HCT116 (cell line): ENCODE measurements around the gene PPP1R12C.

Experiments
- EZH2 ChIP-seq: fragments of 200-600 bp; sonication (generic); IDR thresholded peaks from 2 replicates; pipeline ENCODE4 v1.6.1; 2017; ENCODE audit warnings: antibody characterized with exemption, mixed run types
- POLR2A ChIP-seq: IDR thresholded peaks from 2 replicates; pipeline ENCODE4 v1.7.0; 2011; ENCODE audit warnings: borderline replicate concordance; ENCODE audit not compliant: insufficient read depth, insufficient read length; ENCODE audit errors: extremely low read depth
- POLR2AphosphoS5 ChIP-seq: IDR thresholded peaks from 2 replicates; pipeline ENCODE4 v1.6.1; 2011; ENCODE audit warnings: mild to moderate bottlenecking, low read depth, low read length, moderate library complexity
- ZFX ChIP-seq: fragments of 450-650 bp; IDR thresholded peaks from 2 replicates; pipeline ENCODE4 v1.6.1; 2017
- TF ChIP-seq, protein P1 (sequence below): IDR thresholded peaks from 2 replicates; pipeline ENCODE4 v1.6.1; 2011; ENCODE audit warnings: mild to moderate bottlenecking, low read length, moderate library complexity; ENCODE audit not compliant: insufficient replicate concordance; ENCODE audit errors: extremely low read depth
- TF ChIP-seq, protein P2 (sequence below): IDR thresholded peaks from 2 replicates; pipeline ENCODE4 v1.6.1; 2012; ENCODE audit warnings: low read depth

DNA sequence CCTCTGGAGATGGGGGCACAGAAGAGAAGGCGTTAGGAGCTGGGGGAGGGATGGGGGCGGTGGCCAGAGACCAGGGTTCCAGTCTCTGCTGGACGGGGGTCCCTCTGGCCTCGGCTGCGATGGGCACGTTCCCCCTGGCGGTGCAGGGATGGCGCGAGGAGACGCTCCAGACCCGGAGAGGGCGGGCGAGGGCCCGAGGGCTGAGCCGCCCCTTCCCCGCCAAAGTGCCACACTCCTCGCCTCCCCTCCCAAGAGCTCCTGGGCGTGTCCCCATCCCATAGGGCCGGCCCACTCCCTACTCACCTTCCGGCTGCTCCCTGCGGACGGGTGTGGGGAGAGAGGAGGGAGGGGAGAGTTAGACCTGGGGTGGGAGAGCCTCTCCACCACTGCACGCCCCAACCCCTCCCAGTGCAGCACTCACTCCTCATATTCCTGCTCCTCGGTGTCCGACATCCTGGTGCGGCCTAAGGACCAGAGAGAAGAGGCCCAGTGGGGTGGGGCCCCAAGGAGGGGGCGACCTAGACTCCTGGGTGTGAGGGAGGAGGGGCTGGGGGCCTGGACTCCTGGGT lies 29.4 kb upstream of the PPP1R12C start:
- TF ChIP-seq, protein P1, sequence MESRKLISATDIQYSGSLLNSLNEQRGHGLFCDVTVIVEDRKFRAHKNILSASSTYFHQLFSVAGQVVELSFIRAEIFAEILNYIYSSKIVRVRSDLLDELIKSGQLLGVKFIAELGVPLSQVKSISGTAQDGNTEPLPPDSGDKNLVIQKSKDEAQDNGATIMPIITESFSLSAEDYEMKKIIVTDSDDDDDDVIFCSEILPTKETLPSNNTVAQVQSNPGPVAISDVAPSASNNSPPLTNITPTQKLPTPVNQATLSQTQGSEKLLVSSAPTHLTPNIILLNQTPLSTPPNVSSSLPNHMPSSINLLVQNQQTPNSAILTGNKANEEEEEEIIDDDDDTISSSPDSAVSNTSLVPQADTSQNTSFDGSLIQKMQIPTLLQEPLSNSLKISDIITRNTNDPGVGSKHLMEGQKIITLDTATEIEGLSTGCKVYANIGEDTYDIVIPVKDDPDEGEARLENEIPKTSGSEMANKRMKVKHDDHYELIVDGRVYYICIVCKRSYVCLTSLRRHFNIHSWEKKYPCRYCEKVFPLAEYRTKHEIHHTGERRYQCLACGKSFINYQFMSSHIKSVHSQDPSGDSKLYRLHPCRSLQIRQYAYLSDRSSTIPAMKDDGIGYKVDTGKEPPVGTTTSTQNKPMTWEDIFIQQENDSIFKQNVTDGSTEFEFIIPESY: no peak
- TF ChIP-seq EZH2: no peak
- peak; percentile 67 for TF ChIP-seq POLR2AphosphoS5
- TF ChIP-seq, protein P2, sequence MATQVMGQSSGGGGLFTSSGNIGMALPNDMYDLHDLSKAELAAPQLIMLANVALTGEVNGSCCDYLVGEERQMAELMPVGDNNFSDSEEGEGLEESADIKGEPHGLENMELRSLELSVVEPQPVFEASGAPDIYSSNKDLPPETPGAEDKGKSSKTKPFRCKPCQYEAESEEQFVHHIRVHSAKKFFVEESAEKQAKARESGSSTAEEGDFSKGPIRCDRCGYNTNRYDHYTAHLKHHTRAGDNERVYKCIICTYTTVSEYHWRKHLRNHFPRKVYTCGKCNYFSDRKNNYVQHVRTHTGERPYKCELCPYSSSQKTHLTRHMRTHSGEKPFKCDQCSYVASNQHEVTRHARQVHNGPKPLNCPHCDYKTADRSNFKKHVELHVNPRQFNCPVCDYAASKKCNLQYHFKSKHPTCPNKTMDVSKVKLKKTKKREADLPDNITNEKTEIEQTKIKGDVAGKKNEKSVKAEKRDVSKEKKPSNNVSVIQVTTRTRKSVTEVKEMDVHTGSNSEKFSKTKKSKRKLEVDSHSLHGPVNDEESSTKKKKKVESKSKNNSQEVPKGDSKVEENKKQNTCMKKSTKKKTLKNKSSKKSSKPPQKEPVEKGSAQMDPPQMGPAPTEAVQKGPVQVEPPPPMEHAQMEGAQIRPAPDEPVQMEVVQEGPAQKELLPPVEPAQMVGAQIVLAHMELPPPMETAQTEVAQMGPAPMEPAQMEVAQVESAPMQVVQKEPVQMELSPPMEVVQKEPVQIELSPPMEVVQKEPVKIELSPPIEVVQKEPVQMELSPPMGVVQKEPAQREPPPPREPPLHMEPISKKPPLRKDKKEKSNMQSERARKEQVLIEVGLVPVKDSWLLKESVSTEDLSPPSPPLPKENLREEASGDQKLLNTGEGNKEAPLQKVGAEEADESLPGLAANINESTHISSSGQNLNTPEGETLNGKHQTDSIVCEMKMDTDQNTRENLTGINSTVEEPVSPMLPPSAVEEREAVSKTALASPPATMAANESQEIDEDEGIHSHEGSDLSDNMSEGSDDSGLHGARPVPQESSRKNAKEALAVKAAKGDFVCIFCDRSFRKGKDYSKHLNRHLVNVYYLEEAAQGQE: no peak
- 0 out of 2 replicates have a peak, but pooled peaks have one; percentile 17 for TF ChIP-seq ZFX
- peak; percentile 36 for TF ChIP-seq POLR2A
